Measurements from ENCODE around the gene FAAP20.

The FAAP20 gene

GRCh38 chr1:2159124-2159523 is 35.4 kb downstream of the FAAP20 start:
- no peak for TF ChIP-seq SUZ12 (IDR thresholded peaks at IDR 0.05; ENCODE audit: extremely low read depth, insufficient read depth, insufficient read length)
- TF ChIP-seq ZNF274 (IDR thresholded peaks at IDR 0.05; ENCODE audit: low read depth, low read length) = no peak
- TF ChIP-seq YY1 (IDR thresholded peaks at IDR 0.05; ENCODE audit: insufficient read depth, insufficient read length) = no peak
- Histone ChIP-seq H3K9me3 (ENCODE audit: insufficient read depth, low read length) (peaks cover 8% of the 10 kb centered on the region; the same call in 1 of the 2 replicates), H3K27me3 (ENCODE audit: insufficient read depth, insufficient read length) (no peaks in the 10 kb centered on the region), H3K4me1 (ENCODE audit: insufficient read depth, insufficient read length) (peaks cover 3% of the 10 kb centered on the region), H3K36me3 (ENCODE audit: insufficient read depth, insufficient read length, low read length) (peaks cover 32% of the 10 kb centered on the region), H3K9ac (ENCODE audit: insufficient read length, low read depth) (no peak overlapping the region), H3K4me3 (ENCODE audit: insufficient read length, low read depth) (no peak overlapping the region)
- DNase-seq (ENCODE audit: low read depth, low spot score) = no peak

GRCh38 chr1:2158272-2158671 is 36.3 kb downstream of the FAAP20 start:
- no peak for DNase-seq (ENCODE audit: low read depth, low spot score)
- no peak overlapping the region for H3K4me3 ChIP-seq (ENCODE audit: insufficient read length, low read depth)
- H3K27me3 ChIP-seq (ENCODE audit: insufficient read depth, insufficient read length) = no peaks in the 10 kb centered on the region
- H3K9me3 ChIP-seq (ENCODE audit: insufficient read depth, low read length) = no peaks in the 10 kb centered on the region
- TF ChIP-seq ZNF274 (IDR thresholded peaks at IDR 0.05; ENCODE audit: low read depth, low read length) = no peak
- TF ChIP-seq SUZ12 (IDR thresholded peaks at IDR 0.05; ENCODE audit: extremely low read depth, insufficient read depth, insufficient read length) = no peak
- no peak for TF ChIP-seq YY1 (IDR thresholded peaks at IDR 0.05; ENCODE audit: insufficient read depth, insufficient read length)
- no peak overlapping the region for H3K9ac ChIP-seq (ENCODE audit: insufficient read length, low read depth)
- H3K36me3 ChIP-seq (ENCODE audit: insufficient read depth, insufficient read length, low read length) = peaks cover 31% of the 10 kb centered on the region
- H3K4me1 ChIP-seq (ENCODE audit: insufficient read depth, insufficient read length) = peaks cover 3% of the 10 kb centered on the region

GRCh38 chr1:2157856-2158255 is 36.7 kb downstream of the FAAP20 start:
- Histone ChIP-seq H3K27me3 (ENCODE audit: insufficient read depth, insufficient read length) (no peaks in the 10 kb centered on the region), H3K9ac (ENCODE audit: insufficient read length, low read depth) (no peak overlapping the region), H3K4me3 (ENCODE audit: insufficient read length, low read depth) (no peak overlapping the region), H3K9me3 (ENCODE audit: insufficient read depth, low read length) (no peaks in the 10 kb centered on the region), H3K36me3 (ENCODE audit: insufficient read depth, insufficient read length, low read length) (peaks cover 31% of the 10 kb centered on the region), H3K4me1 (ENCODE audit: insufficient read depth, insufficient read length) (peaks cover 3% of the 10 kb centered on the region)
- TF ChIP-seq YY1 (IDR thresholded peaks at IDR 0.05; ENCODE audit: insufficient read depth, insufficient read length) (no peak), SUZ12 (IDR thresholded peaks at IDR 0.05; ENCODE audit: extremely low read depth, insufficient read depth, insufficient read length) (no peak), ZNF274 (IDR thresholded peaks at IDR 0.05; ENCODE audit: low read depth, low read length) (no peak)
- DNase-seq (ENCODE audit: low read depth, low spot score) = no peak

- Histone ChIP-seq H3K4me3 (ENCODE audit: insufficient read length, low read depth) (no peak overlapping the region), H3K4me1 (ENCODE audit: insufficient read depth, insufficient read length) (peaks cover 3% of the 10 kb centered on the region), H3K27me3 (ENCODE audit: insufficient read depth, insufficient read length) (no peaks in the 10 kb centered on the region), H3K36me3 (ENCODE audit: insufficient read depth, insufficient read length, low read length) (peaks cover 36% of the 10 kb centered on the region), H3K9me3 (ENCODE audit: insufficient read depth, low read length) (no peaks in the 10 kb centered on the region), H3K9ac (ENCODE audit: insufficient read length, low read depth) (no peak overlapping the region)
- no peak for TF ChIP-seq SUZ12 (IDR thresholded peaks at IDR 0.05; ENCODE audit: extremely low read depth, insufficient read depth, insufficient read length)
- TF ChIP-seq YY1 (IDR thresholded peaks at IDR 0.05; ENCODE audit: insufficient read depth, insufficient read length) = no peak
- no peak for TF ChIP-seq ZNF274 (IDR thresholded peaks at IDR 0.05; ENCODE audit: low read depth, low read length)
- no peak for DNase-seq (ENCODE audit: low read depth, low spot score)
Measured at GRCh38 chr1:2156866-2157265, 37.7 kb downstream of the FAAP20 start.

GRCh38 chr1:2155788-2156187 is 38.8 kb downstream of the FAAP20 start:
- DNase-seq (ENCODE audit: low read depth, low spot score) = no peak
- Histone ChIP-seq H3K4me1 (ENCODE audit: insufficient read depth, insufficient read length) (peaks cover 3% of the 10 kb centered on the region), H3K27me3 (ENCODE audit: insufficient read depth, insufficient read length) (no peaks in the 10 kb centered on the region), H3K9ac (ENCODE audit: insufficient read length, low read depth) (no peak overlapping the region), H3K9me3 (ENCODE audit: insufficient read depth, low read length) (no peaks in the 10 kb centered on the region), H3K4me3 (ENCODE audit: insufficient read length, low read depth) (no peak overlapping the region), H3K36me3 (ENCODE audit: insufficient read depth, insufficient read length, low read length) (peaks cover 43% of the 10 kb centered on the region)
- TF ChIP-seq SUZ12 (IDR thresholded peaks at IDR 0.05; ENCODE audit: extremely low read depth, insufficient read depth, insufficient read length) = no peak
- no peak for TF ChIP-seq ZNF274 (IDR thresholded peaks at IDR 0.05; ENCODE audit: low read depth, low read length)

- Histone ChIP-seq H3K9me3 (ENCODE audit: insufficient read depth, low read length) (no peaks in the 10 kb centered on the region), H3K27me3 (ENCODE audit: insufficient read depth, insufficient read length) (no peaks in the 10 kb centered on the region), H3K36me3 (ENCODE audit: insufficient read depth, insufficient read length, low read length) (peaks cover 43% of the 10 kb centered on the region), H3K4me3 (ENCODE audit: insufficient read length, low read depth) (no peak overlapping the region), H3K9ac (ENCODE audit: insufficient read length, low read depth) (no peak overlapping the region), H3K4me1 (ENCODE audit: insufficient read depth, insufficient read length) (peaks cover under 1% of the 10 kb centered on the region)
- TF ChIP-seq SUZ12 (IDR thresholded peaks at IDR 0.05; ENCODE audit: extremely low read depth, insufficient read depth, insufficient read length) = no peak
- TF ChIP-seq YY1 (IDR thresholded peaks at IDR 0.05; ENCODE audit: insufficient read depth, insufficient read length) = no peak
- no peak for TF ChIP-seq ZNF274 (IDR thresholded peaks at IDR 0.05; ENCODE audit: low read depth, low read length)
- no peak for DNase-seq (ENCODE audit: low read depth, low spot score)
Measured at GRCh38 chr1:2155147-2155598, 39.4 kb downstream of the FAAP20 start.

GRCh38 chr1:2154022-2154421 is 40.5 kb downstream of the FAAP20 start:
- Histone ChIP-seq H3K36me3 (ENCODE audit: insufficient read depth, insufficient read length, low read length) (peaks cover 40% of the 10 kb centered on the region), H3K27me3 (ENCODE audit: insufficient read depth, insufficient read length) (no peaks in the 10 kb centered on the region), H3K4me1 (ENCODE audit: insufficient read depth, insufficient read length) (no peaks in the 10 kb centered on the region), H3K9ac (ENCODE audit: insufficient read length, low read depth) (no peak overlapping the region), H3K4me3 (ENCODE audit: insufficient read length, low read depth) (no peak overlapping the region), H3K9me3 (ENCODE audit: insufficient read depth, low read length) (no peaks in the 10 kb centered on the region)
- no peak for DNase-seq (ENCODE audit: low read depth, low spot score)
- TF ChIP-seq ZNF274 (IDR thresholded peaks at IDR 0.05; ENCODE audit: low read depth, low read length) (no peak), SUZ12 (IDR thresholded peaks at IDR 0.05; ENCODE audit: extremely low read depth, insufficient read depth, insufficient read length) (no peak)

GRCh38 chr1:2152954-2153353 is 41.6 kb downstream of the FAAP20 start:
- no peak overlapping the region for H3K4me3 ChIP-seq (ENCODE audit: insufficient read length, low read depth)
- H3K9me3 ChIP-seq (ENCODE audit: insufficient read depth, low read length) = no peaks in the 10 kb centered on the region
- DNase-seq (ENCODE audit: low read depth, low spot score) = no peak
- no peaks in the 10 kb centered on the region for H3K27me3 ChIP-seq (ENCODE audit: insufficient read depth, insufficient read length)
- peaks cover 3% of the 10 kb centered on the region for H3K4me1 ChIP-seq (ENCODE audit: insufficient read depth, insufficient read length)
- H3K36me3 ChIP-seq (ENCODE audit: insufficient read depth, insufficient read length, low read length) = peaks cover 48% of the 10 kb centered on the region
- TF ChIP-seq YY1 (IDR thresholded peaks at IDR 0.05; ENCODE audit: insufficient read depth, insufficient read length) = no peak
- no peak for TF ChIP-seq SUZ12 (IDR thresholded peaks at IDR 0.05; ENCODE audit: extremely low read depth, insufficient read depth, insufficient read length)
- TF ChIP-seq ZNF274 (IDR thresholded peaks at IDR 0.05; ENCODE audit: low read depth, low read length) = no peak
- no peak overlapping the region for H3K9ac ChIP-seq (ENCODE audit: insufficient read length, low read depth)
